IMR-90 (cell line): ENCODE measurements around the gene LRRC40. TPM values are rescaled to one million over a fixed set of nuclear protein-coding genes. Genes with fewer than 3 reads are reported as not detected.

Source experiments
- ATAC-seq: fragments of 200-7000 bp; cut with Tn5 transposase; 2 replicates; pipeline ENCODE4 v1.9.1; 2020; ENCODE audit warnings: low read depth, mild to moderate bottlenecking, moderate library complexity
- BruUV-seq: library from RNA; stranded (reverse); fragments of 400-500 nt; replicated peaks from 2 replicates; lab custom pipeline; 2021; lab: Mats Ljungman, UMichigan
- CTCF ChIA-PET: fragments of 300-600 bp; formaldehyde crosslinking; extraction: SDS; loops from one replicate; lab custom pipeline; 2021; ENCODE audit warnings: antibody characterized with exemption; lab: Yijun Ruan, JAX
- POLR2A ChIA-PET: fragments of 300-600 bp; sonication (Branson Sonifier 250); formaldehyde crosslinking; loops from one replicate; lab custom pipeline; 2022; ENCODE audit warnings: antibody characterized with exemption; ENCODE audit not compliant: unreplicated experiment; lab: Charles Lee
- DNase-seq: peaks from one replicate; pipeline ENCODE4 v3.0.0; 2013
- H2AFZ ChIP-seq: replicated peaks from 2 replicates; pipeline ENCODE3; 2013; ENCODE audit warnings: low read length, mild to moderate bottlenecking; ENCODE audit not compliant: poor library complexity
- H2AK5ac ChIP-seq: 2 replicates; pipeline ENCODE4 v1.6.1; 2013; ENCODE audit warnings: low read depth, low read length, inconsistent platforms
- H2AK9ac ChIP-seq: replicated peaks from 2 replicates; pipeline ENCODE3; 2013; ENCODE audit warnings: mild to moderate bottlenecking, low read depth, low read length, moderate library complexity; ENCODE audit not compliant: poor library complexity
- H2BK120ac ChIP-seq: 2 replicates; pipeline ENCODE4 v1.6.1; 2013; ENCODE audit warnings: low read depth, low read length, inconsistent platforms
- H2BK15ac ChIP-seq: 3 replicates; pipeline ENCODE4 v1.6.1; 2013; ENCODE audit warnings: low read depth, low read length, inconsistent platforms
- H2BK20ac ChIP-seq: 2 replicates; pipeline ENCODE4 v1.6.1; 2013; ENCODE audit warnings: low read depth, mild to moderate bottlenecking, inconsistent platforms, low read length, moderate library complexity
- H2BK5ac ChIP-seq: 2 replicates; pipeline ENCODE4 v1.6.1; 2013; ENCODE audit warnings: mild to moderate bottlenecking, low read depth, low read length, inconsistent platforms; ENCODE audit not compliant: poor library complexity, severe bottlenecking
- H3K14ac ChIP-seq: replicated peaks from 2 replicates; pipeline ENCODE4 v1.6.1; 2013; ENCODE audit warnings: low read depth, low read length, inconsistent platforms
- H3K18ac ChIP-seq: 2 replicates; pipeline ENCODE4 v1.6.1; 2013; ENCODE audit warnings: low read depth, low read length, control low read depth
- H3K23ac ChIP-seq: 2 replicates; pipeline ENCODE4 v1.6.1; 2013; ENCODE audit warnings: low read depth, low read length, inconsistent platforms
- H3K27ac ChIP-seq: 2 replicates; pipeline ENCODE4 v1.5.1; 2013; ENCODE audit warnings: mild to moderate bottlenecking, control low read depth, low read length; ENCODE audit not compliant: insufficient read depth
- H3K27me3 ChIP-seq: 2 replicates; pipeline ENCODE4 v1.6.1; 2013; ENCODE audit warnings: low read length; ENCODE audit not compliant: control insufficient read depth, insufficient read depth
- H3K36me3 ChIP-seq: 2 replicates; pipeline ENCODE4 v1.6.1; 2013; ENCODE audit warnings: low read length, mixed read lengths; ENCODE audit not compliant: control insufficient read depth, insufficient read depth
- H3K4ac ChIP-seq: 2 replicates; pipeline ENCODE4 v1.6.1; 2013; ENCODE audit warnings: low read depth, low read length, inconsistent platforms
- H3K4me1 ChIP-seq: 2 replicates; pipeline ENCODE4 v1.6.1; 2013; ENCODE audit warnings: low read length, mixed read lengths; ENCODE audit not compliant: control insufficient read depth, insufficient read depth
- H3K4me2 ChIP-seq: 2 replicates; pipeline ENCODE4 v1.6.1; 2013; ENCODE audit warnings: low read depth, mild to moderate bottlenecking, control low read depth, low read length, moderate library complexity
- H3K4me3 ChIP-seq: 2 replicates; pipeline ENCODE4 v1.5.1; 2013; ENCODE audit warnings: low read depth, mild to moderate bottlenecking, control low read depth, low read length, moderate library complexity; ENCODE audit not compliant: insufficient read depth
- H3K56ac ChIP-seq: 2 replicates; pipeline ENCODE4 v1.6.1; 2013; ENCODE audit warnings: low read length, inconsistent platforms; ENCODE audit not compliant: insufficient read depth; ENCODE audit errors: extremely low read depth
- H3K79me1 ChIP-seq, 2 experiments: 2 replicates each; pipeline ENCODE4 v1.6.1; 2013; ENCODE audit warnings: low read length in 2 of 2, inconsistent platforms in 1 of 2, low read depth in 1 of 2
- H3K9ac ChIP-seq: 2 replicates; pipeline ENCODE4 v1.6.1; 2013; ENCODE audit warnings: low read depth, low read length, control low read depth
- H3K9me1 ChIP-seq: 2 replicates; pipeline ENCODE4 v1.6.1; 2013; ENCODE audit warnings: low read length, inconsistent platforms; ENCODE audit not compliant: insufficient read depth
- H3K9me3 ChIP-seq: 2 replicates; pipeline ENCODE4 v1.6.1; 2013; ENCODE audit warnings: low read length; ENCODE audit not compliant: control insufficient read depth, insufficient read depth
- H4K20me1 ChIP-seq: 2 replicates; pipeline ENCODE4 v1.6.1; 2013; ENCODE audit warnings: low read length, inconsistent platforms; ENCODE audit not compliant: insufficient read depth
- H4K5ac ChIP-seq: 2 replicates; pipeline ENCODE4 v1.6.1; 2013; ENCODE audit warnings: mild to moderate bottlenecking, low read depth, low read length, control low read depth
- H4K8ac ChIP-seq, 2 experiments: 2 replicates each; pipeline ENCODE4 v1.6.1; 2013; ENCODE audit warnings: low read depth in 2 of 2, low read length in 2 of 2, control low read depth in 1 of 2, inconsistent platforms in 1 of 2
- H4K91ac ChIP-seq: 2 replicates; pipeline ENCODE4 v1.6.1; 2013; ENCODE audit warnings: low read depth, low read length, inconsistent platforms; ENCODE audit not compliant: insufficient read depth
- BHLHE40 ChIP-seq: fragments of 150-350 bp; IDR thresholded peaks from 2 replicates; pipeline ENCODE4 v1.6.1; 2016; ENCODE audit warnings: mild to moderate bottlenecking, low read depth, low read length
- CEBPB ChIP-seq: IDR thresholded peaks from 2 replicates; pipeline ENCODE4 v1.6.1; 2012; ENCODE audit warnings: low read depth, low read length, improper control_type of control experiment
- CHD1 ChIP-seq: IDR thresholded peaks from 2 replicates; pipeline ENCODE4 v1.6.1; 2012; ENCODE audit warnings: low read depth, low read length, improper control_type of control experiment
- FOS ChIP-seq: fragments of 150-350 bp; IDR thresholded peaks from 2 replicates; pipeline ENCODE4 v1.6.1; 2016; ENCODE audit warnings: low read depth, low read length
- MAFK ChIP-seq: IDR thresholded peaks from 2 replicates; pipeline ENCODE4 v1.6.1; 2012; ENCODE audit warnings: low read depth, low read length, improper control_type of control experiment
- MAZ ChIP-seq: IDR thresholded peaks from 2 replicates; pipeline ENCODE4 v1.6.1; 2012; ENCODE audit warnings: low read depth, mild to moderate bottlenecking, low read length, improper control_type of control experiment, moderate library complexity, borderline replicate concordance
- MXI1 ChIP-seq: IDR thresholded peaks from 2 replicates; pipeline ENCODE4 v1.6.1; 2012; ENCODE audit warnings: low read depth, mild to moderate bottlenecking, low read length, moderate library complexity, borderline replicate concordance
- NFE2L2 ChIP-seq: fragments of 150-350 bp; IDR thresholded peaks from 2 replicates; pipeline ENCODE4 v1.6.1; 2016; ENCODE audit warnings: low read depth, mild to moderate bottlenecking, low read length
- POLR2A ChIP-seq: IDR thresholded peaks from 2 replicates; pipeline ENCODE4 v1.6.1; 2012; ENCODE audit warnings: mild to moderate bottlenecking, low read depth, low read length
- RAD21 ChIP-seq: IDR thresholded peaks from 2 replicates; pipeline ENCODE4 v1.6.1; 2012; ENCODE audit warnings: low read length, improper control_type of control experiment
- RCOR1 ChIP-seq: IDR thresholded peaks from 2 replicates; pipeline ENCODE4 v1.6.1; 2012; ENCODE audit warnings: mild to moderate bottlenecking, low read length, improper control_type of control experiment; ENCODE audit not compliant: insufficient replicate concordance
- RFX5 ChIP-seq: IDR thresholded peaks from 2 replicates; pipeline ENCODE4 v1.8.0; 2012; ENCODE audit warnings: low read depth, mild to moderate bottlenecking, low read length, moderate library complexity
- SMC3 ChIP-seq: fragments of 150-350 bp; IDR thresholded peaks from 2 replicates; pipeline ENCODE4 v1.6.1; 2016; ENCODE audit warnings: low read depth, mild to moderate bottlenecking, antibody characterized with exemption, low read length, moderate library complexity
- dilution Hi-C: fragments of 300-500 bp; cut with HindIII; formaldehyde crosslinking; loops from one replicate; pipeline ENCODE4 v1.14.3; 2018; ENCODE audit warnings: low sequenced_read_pairs; ENCODE audit not compliant: unreplicated experiment
- in situ Hi-C: fragments of 300-500 bp; cut with MboI; formaldehyde crosslinking; loops from 3 replicates; pipeline ENCODE4 v1.14.3; 2019; ENCODE audit warnings: low sequenced_read_pairs, inconsistent platforms, mixed read lengths
- intact Hi-C: fragments of 100-400 bp; cut with micrococcal nuclease; formaldehyde crosslinking; loops from 2 replicates; pipeline ENCODE4 v1.10.0; 2022
- polyA plus RNA-seq, 3 experiments: library from polyadenylated mRNA; depleted of rRNA; stranded (reverse); fragments of >200 nt; gene quantifications; 2 replicates each; pipeline ENCODE4 v1.2.3, GENCODE V29; 2012; ENCODE audit warnings: low replicate concordance in 1 of 3
- total RNA-seq: library from RNA; depleted of rRNA; stranded (reverse); fragments of >200 nt; gene quantifications from 2 replicates; pipeline ENCODE4 v1.2.3, GENCODE V29; 2012
- TF ChIP-seq, protein P1 (sequence below): conservative IDR thresholded peaks from 2 replicates; pipeline ENCODE4 v1.5.1; 2012; ENCODE audit warnings: mild to moderate bottlenecking, low read depth, low read length, improper control_type of control experiment
- TF ChIP-seq, protein P2 (sequence below): fragments of 150-350 bp; IDR thresholded peaks from 2 replicates; pipeline ENCODE4 v1.6.1; 2016; ENCODE audit warnings: low read depth, mild to moderate bottlenecking, low read length, moderate library complexity, borderline replicate concordance
- TF ChIP-seq, protein P3 (sequence below): fragments of 150-350 bp; IDR thresholded peaks from 2 replicates; pipeline ENCODE4 v1.6.1; 2017; ENCODE audit warnings: mild to moderate bottlenecking, antibody characterized with exemption, low read length, low read depth

The LRRC40 gene
- total and polyA plus RNA-seq, 2 of the 4 experiments (the other 2 are of a cell fraction), result 11.1 to 17.4 TPM

DNA sequence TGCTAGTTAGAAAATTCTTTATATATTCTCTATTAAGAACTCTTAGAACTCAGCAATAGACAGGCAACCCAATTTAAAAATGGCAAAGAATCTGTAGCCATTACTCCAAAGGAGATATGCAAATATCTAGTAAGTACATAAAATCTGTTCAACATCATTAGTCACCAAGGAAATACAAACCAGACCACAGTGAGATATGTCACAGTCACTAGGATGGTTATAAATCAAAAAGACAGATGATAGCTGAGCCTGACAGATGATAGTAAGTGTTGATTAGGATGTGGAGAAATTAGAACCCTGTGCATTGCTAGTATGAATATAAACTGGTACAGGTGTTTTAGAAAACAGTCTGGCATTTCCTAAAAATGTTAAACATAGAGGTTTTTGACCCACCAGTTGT lies 42.4 kb upstream of the LRRC40 start:
- H2BK15ac ChIP-seq, result no peak overlapping the region
- no peak overlapping the region for H4K5ac ChIP-seq
- no peak overlapping the region for H3K56ac ChIP-seq
- no peak overlapping the region for H3K14ac ChIP-seq
- ATAC-seq, result no peak
- H3K4me2 ChIP-seq, result no peak overlapping the region
- H2AK9ac ChIP-seq, result no peak overlapping the region
- in situ Hi-C loops (loop anchor here (10.0 kb wide), 1 partner anchor 807 kb away; no protein-coding TSS in a partner anchor), intact Hi-C loops (loop anchor here (2.0 kb wide), 1 partner anchor 17 kb away; no protein-coding TSS in a partner anchor), dilution Hi-C loops (no loop called here)
- H3K9me1 ChIP-seq, result no peaks in the 10 kb centered on the region
- TF ChIP-seq RCOR1 (no peak), RFX5 (no peak), CHD1 (no peak), MAFK (no peak), CEBPB (no peak), NFE2L2 (no peak), RAD21 (no peak), MXI1 (no peak), FOS (no peak), SMC3 (no peak), POLR2A (no peak), BHLHE40 (no peak), MAZ (no peak)
- TF ChIP-seq, protein P1, sequence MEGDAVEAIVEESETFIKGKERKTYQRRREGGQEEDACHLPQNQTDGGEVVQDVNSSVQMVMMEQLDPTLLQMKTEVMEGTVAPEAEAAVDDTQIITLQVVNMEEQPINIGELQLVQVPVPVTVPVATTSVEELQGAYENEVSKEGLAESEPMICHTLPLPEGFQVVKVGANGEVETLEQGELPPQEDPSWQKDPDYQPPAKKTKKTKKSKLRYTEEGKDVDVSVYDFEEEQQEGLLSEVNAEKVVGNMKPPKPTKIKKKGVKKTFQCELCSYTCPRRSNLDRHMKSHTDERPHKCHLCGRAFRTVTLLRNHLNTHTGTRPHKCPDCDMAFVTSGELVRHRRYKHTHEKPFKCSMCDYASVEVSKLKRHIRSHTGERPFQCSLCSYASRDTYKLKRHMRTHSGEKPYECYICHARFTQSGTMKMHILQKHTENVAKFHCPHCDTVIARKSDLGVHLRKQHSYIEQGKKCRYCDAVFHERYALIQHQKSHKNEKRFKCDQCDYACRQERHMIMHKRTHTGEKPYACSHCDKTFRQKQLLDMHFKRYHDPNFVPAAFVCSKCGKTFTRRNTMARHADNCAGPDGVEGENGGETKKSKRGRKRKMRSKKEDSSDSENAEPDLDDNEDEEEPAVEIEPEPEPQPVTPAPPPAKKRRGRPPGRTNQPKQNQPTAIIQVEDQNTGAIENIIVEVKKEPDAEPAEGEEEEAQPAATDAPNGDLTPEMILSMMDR, result no peak
- TF ChIP-seq, protein P2, sequence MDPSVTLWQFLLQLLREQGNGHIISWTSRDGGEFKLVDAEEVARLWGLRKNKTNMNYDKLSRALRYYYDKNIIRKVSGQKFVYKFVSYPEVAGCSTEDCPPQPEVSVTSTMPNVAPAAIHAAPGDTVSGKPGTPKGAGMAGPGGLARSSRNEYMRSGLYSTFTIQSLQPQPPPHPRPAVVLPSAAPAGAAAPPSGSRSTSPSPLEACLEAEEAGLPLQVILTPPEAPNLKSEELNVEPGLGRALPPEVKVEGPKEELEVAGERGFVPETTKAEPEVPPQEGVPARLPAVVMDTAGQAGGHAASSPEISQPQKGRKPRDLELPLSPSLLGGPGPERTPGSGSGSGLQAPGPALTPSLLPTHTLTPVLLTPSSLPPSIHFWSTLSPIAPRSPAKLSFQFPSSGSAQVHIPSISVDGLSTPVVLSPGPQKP, result no peak
- TF ChIP-seq, protein P3, sequence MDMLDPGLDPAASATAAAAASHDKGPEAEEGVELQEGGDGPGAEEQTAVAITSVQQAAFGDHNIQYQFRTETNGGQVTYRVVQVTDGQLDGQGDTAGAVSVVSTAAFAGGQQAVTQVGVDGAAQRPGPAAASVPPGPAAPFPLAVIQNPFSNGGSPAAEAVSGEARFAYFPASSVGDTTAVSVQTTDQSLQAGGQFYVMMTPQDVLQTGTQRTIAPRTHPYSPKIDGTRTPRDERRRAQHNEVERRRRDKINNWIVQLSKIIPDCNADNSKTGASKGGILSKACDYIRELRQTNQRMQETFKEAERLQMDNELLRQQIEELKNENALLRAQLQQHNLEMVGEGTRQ, result no peak
- no peak overlapping the region for H2BK120ac ChIP-seq
- H4K8ac ChIP-seq, result no peak overlapping the region
- H2AFZ ChIP-seq, result no peak overlapping the region
- no TSS peak for BruUV-seq
- H3K9ac ChIP-seq, result no peak overlapping the region
- no peak overlapping the region for H3K4ac ChIP-seq
- H4K20me1 ChIP-seq, result no peaks in the 10 kb centered on the region; the same call in 1 of the 2 replicates
- peaks cover 9% of the 10 kb centered on the region in 2 experiments; a peak in 3 of 4 replicates for H3K79me1 ChIP-seq
- H3K36me3 ChIP-seq, result peaks cover 46% of the 10 kb centered on the region
- no peak overlapping the region for H3K18ac ChIP-seq
- H3K4me3 ChIP-seq, result no peak overlapping the region
- no peaks in the 10 kb centered on the region for H3K4me1 ChIP-seq
- no peaks in the 10 kb centered on the region for H3K27me3 ChIP-seq
- no peak overlapping the region for H2BK5ac ChIP-seq
- no peak for DNase-seq
- no peak overlapping the region for H3K23ac ChIP-seq
- POLR2A ChIA-PET, result no interaction called here
- H3K27ac ChIP-seq, result no peak overlapping the region
- H3K9me3 ChIP-seq, result no peaks in the 10 kb centered on the region
- no peak overlapping the region for H2AK5ac ChIP-seq
- no peak overlapping the region for H4K91ac ChIP-seq
- no peak overlapping the region for H2BK20ac ChIP-seq
- CTCF ChIA-PET, result no interaction called here
